Activated CD4-positive, alpha-beta T cell treated with anti-CD3 and anti-CD28 coated beads, Interleukin-2, amount 50 U/mL, for 1 hour (primary cell): ENCODE measurements around the gene IFNLR1.

Experiments used
- DNase-seq: peaks from one replicate; pipeline ENCODE4 v3.0.0-alpha.2; 2020

The IFNLR1 gene

DNA sequence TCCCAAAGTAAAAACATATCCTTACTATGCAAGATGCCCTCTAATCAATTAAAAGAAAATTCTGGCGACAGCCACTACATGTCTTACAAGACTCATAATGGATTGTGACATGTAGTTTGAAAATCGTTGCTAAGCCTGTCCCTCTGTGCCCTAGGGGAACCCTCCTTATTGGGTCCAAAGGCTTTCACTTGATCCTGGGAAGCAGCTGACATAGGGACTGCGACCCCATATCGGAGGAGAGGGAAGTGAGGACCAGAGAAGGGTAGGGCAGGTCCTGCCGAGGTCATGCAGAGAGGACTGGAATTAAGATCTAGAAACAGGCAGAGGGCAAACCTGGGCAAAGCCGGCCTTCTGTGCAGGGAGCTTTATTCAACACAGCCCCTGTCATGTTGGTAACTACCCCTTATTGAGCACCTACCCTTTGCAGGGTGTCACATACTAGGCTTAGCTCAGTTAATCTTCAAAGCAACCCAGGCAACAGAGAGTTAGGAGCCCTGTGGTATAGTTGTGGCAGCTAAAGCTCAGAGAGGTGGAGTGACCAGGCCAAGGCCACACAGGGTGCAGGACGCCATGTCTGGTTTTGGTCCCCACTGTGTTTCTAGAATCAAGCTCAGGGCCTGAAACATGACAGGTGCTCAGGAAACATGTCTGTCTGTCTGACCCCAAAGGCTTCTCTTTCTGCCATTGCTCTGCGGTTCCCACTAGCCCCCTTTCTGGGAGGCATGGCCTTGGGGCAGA is 18.4 kb upstream of the IFNLR1 start:
- no peak for DNase-seq

DNA sequence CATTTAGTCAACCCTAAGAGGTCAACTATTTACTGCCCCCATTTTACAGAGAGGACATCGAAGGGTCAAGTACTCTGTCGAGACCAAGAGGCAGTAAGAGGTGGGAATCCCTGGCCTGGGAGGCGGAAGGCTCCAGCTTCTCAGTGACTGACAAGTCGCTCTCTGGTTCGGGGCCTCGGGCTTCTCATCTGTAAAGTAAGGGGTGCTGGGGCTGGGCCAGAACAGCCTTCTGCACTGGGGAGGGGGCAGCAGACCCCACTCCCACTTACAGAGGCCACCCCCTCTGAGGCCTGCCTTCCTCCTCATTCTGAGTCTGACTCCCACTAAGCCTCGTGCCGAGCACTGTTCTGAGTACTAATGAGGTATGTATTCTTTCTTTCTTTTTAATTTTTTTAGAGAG is 17.0 kb upstream of the IFNLR1 start:
- DNase-seq, result no peak

DNA sequence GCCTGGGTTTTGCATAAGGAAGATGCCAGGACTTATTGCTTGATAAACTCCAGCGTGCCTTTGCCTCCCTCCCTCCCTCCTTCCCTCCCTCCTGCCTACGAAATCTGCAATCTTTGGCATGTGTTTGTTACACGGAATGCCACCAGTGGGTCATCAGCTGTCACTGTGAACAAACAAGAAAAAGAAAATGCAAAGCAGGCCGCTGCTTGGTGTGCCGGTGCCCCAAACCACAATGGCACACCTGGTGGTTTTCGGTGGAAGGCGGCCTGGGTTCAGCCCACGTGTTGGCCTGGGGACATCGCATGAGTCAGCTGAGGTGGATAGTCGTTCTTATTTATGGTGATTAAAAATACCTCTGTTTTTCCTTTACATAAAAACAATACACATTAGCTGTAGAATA is 16.3 kb upstream of the IFNLR1 start:
- DNase-seq, result no peak

DNA sequence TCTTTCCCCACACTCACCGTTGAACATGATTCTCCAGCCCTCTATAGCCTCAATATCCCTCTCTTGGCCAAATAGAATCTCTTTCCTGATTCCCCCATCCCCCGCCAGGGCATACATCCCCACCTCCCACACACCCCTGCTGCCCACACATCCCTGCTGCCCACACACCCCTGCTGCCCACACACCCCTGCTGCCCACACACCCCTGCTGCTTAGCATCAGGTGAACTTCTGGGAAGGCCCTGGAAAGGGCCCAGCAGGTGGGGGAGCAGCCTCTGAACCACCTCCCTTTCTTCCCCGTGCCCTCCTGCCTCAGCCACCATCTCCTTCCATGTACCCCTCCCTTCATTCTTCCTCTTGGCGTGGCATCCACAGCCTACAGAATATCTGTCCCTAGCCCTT is 15.9 kb upstream of the IFNLR1 start:
- no peak for DNase-seq

DNA sequence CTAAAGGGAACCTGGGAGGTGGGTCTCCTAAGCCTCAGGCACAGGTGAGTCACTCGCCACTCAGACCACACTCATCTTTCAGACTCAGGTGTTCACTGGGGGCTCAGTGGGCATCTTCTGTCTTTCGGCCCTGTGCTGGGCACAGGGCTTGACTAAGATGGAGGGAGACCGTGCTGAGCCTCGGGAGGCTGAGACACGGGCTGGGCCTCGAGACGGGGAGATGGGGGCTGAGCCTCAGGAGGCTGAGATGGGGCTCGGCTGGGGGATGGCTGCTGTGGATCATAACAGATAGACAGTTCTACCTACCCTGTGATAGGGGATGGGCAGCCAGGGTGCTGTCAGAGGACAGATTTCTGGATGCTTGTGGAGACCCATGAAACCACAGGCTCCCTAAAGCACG is 15.5 kb upstream of the IFNLR1 start:
- no peak for DNase-seq

DNA sequence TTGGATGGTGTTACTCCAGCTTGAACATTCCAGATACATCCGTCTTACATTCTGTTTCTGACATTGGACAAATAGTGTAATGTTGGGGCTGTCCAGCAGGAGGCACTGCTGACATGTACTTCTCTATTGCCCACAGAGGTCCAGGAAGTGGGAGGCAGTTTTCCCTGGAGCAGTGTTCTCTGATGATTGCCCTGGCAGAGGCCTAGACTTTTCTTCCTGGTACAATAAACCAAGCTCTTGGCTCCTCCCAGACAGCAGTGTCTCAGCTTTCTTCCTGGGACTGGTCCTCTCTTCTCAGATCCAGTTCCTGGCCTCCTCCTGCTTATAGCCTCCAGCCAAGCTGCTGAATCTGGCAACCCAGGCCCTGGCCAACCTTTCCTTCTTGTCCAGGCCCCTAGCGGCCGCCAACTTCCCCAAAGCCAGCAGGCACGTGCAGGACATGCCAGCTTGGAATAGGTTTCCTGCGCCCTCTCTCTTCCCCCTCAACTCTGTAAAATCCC is 14.9 kb upstream of the IFNLR1 start:
- DNase-seq, result peak; percentile 57

DNA sequence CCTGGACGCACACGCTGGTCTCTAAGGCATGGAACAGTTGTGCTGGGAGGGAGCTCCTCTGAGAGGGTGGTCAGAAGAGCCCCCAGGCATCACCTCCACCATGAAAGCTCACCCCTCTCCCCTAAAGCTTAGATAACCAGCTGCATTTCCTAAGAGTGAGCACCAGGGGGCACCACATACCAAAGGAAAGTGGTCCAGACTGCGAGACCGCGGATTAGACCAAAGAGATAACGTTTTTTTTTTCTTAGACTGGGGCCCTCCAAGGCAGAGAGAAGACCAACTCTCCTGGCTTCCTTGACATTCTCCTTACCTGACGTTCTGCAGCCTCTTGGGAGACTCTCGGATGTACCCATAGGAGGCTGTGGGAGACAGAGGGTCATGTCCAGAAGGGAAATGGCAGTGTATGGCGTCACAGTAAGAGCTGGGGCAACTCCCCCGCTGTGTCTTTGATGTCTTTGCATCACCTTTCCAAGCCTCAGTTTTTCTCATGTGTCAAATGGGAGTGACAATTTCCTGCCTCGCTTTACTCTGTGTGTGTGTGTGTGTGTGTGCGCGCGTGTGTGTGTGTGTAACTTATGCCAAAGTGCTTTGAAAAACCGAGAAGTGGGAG is 12.3 kb upstream of the IFNLR1 start:
- DNase-seq, result peak; percentile 78

DNA sequence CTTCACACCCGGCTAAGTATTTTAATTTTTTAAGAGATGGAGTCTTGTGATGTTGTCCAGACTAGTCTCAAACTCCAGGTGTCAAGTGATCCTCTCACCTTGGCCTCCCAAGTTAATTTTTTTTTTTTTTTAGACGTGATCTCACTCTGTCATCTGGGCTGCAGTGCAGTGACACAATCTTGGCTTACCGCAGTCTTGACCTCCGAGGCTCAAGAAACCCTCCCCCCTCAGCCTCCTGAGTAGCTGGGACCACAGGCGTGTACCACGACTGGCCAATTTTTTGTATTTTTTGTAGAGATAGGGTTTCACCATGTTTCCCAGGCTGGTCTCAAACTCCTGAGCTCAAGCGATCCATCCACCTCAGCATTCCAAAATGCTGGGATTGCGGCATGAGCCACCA is 11.7 kb upstream of the IFNLR1 start:
- no peak for DNase-seq

DNA sequence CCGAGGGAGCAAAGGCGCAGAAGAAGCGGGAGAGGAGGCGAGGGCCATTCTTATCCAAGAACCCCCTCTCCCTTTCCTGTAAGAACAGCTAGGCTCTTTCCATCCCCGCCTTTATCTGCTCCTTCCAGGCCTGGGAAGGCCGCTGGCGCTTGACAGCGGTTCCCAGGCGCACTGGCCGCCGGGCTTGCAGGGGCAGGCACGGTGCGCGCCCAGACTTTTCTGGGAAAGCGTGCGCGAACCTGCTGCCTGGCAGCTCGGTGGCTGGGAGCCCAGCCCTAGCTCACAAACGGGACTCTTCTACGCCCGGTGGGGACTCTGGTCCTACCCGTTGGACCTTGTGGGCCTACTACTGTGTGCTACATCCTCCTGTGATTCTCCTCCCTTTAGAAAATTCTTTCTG is 8.8 kb upstream of the IFNLR1 start:
- no peak for DNase-seq

DNA sequence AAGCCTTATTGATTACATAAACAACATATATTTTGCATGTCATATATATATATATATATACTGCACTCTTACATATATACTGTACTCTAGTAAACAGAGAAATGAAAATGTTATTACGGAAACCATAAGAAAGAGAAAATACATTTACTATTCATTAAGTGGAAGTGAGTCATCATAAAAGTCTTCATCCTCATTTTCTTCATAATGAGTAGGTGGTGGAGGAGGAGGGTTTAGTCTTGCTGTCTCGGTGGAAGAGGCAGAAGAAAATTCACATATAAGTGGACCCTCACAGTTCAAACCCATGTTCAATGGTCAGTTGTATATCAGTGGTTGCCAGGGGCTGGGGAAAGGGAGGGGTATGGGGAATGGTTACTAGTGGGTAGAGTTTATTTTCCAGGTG is 8.0 kb upstream of the IFNLR1 start:
- no peak for DNase-seq

DNA sequence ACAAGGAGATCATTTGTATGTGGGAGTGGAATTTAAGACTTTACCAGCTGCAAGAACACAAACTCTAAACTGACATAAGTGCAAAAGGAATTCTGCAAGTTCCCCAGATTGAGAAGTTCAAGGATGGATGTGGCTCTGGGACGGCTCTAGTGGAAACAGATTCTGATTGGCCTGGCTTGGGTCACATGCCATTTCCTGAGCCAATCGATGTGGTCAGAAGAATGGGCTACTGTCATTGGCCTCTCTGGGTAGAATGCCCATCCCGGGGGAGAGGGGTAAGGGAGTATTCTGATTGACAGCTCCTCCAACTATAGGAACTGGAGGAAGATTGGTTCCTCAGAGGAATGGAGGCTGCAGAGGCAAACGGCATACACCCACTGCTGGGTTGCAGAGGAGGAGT is 6.0 kb upstream of the IFNLR1 start:
- no peak for DNase-seq

DNA sequence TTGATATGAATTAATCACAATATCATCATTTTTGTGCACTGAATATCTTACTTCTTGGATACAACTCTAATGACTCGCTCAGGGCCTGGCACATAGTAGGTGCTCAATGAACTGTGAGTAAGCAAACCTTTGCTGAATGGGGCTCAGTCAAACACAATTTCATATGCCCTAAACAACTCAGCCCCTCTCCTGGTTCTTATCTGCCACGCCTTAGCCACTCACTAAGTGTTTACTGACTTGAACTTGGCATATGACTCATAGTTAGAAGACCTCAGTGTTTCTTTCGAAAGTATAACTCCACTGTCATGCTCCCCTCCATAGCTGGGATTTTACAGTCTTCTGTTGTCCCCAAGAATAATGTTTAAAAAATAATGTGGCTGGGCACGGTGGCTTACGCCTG is 4.8 kb upstream of the IFNLR1 start:
- no peak for DNase-seq

DNA sequence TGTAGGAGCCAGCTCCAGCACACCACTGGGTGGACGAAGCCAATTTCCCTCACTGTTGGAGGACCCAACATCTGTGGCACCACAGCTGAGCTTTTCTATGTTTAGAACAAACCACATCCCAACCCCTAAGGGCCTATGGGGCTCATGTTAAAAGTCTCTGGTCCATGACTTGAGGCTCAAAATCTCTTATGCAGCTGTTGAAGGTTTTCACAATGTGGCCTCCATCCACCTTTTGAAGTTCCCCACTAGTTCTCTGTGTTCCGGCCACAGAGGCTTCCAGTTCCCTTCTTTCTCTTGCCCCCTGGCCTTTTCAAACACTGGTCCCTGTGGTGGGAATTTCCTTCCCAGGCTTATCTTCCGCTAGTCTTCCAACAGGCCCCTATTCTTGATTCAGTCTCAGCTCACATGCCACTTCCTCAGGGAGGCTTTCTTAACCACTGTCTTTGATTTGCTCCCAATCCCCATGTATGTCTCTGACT is 3.9 kb upstream of the IFNLR1 start:
- DNase-seq, result no peak

DNA sequence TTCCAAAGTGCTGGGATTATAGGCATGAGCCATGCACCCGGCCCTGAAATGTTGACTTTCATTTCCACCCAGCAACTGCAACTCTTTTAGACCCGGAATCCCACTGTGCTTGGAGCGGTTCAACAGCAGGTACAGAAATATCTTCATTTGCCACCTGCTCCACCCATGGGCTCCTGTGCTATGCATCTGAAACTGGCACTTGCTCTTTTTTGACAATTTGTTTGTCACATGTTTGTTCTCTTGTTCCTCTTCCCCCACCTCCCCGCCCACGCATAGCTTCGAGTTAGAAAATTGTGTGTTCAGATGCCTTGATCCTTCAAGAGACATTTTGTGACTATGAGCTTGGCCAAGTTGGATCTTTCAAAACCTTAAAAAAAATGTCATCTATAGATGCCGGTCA is 2.4 kb upstream of the IFNLR1 start:
- no peak for DNase-seq

DNA sequence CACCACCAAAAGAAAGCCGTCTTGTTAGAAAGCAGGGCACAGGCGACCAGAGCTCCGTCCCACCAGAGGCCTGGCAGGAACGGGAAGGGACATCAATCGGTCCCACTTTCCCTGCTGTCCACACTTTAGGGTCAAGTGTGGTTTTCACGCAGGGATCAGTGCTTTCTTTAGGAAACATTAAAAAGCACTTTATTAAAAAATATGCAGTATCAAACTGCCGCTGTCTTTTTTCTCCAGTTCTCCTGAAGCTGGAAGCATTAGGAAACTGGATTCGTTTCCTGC is 437 bp downstream of the IFNLR1 start:
- DNase-seq, result no peak

DNA sequence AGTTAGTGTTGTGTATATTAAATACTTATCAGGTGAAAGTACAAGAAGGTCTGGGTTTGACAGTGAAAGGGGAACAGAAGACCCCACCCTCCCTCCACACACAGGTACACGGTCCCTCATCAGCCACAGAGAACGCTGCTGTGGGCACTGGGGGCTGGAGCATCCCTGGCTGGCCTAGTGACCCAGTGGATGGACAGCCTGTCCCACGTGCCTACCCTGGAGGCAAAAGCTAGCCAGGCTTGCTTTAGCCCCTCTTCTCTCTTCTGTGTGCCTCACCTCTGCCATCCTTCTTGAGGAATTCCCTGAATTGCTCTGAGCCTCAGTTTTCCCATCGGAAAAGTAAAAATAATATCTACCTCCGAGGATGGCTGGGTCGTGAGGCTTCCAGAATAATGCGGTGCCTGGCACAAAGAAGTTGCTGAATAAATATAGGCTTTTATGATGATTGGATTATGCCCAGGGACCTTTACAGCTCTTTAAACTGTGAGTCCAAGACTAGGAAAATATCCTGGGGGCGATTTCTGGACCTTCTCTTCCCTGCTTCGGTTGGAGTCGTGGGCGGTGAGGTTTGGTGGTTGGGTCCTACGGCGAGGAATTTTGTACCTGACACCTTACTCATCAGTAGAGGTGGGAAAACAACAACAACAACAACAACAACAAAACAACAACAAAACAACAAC is 918 bp downstream of the IFNLR1 start:
- DNase-seq, result no peak

DNA sequence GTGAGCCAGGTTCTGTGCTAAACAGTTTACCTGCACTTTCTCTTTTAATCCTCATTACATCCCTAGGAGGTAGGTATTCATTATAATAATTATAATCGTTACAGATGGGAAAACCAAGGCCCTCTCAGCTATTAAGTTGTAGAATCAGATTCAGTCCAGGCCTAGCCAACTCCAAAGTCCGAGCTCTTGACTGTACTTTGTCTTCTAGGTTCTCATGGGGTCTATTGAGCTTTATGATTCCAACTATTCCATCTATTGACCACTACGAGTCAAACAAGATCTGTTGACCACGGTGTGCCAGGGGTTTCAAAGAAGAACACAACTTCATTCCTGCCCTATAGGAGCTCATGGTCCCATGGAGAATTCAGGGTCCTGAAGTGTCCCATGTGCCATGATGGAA is 2.0 kb downstream of the IFNLR1 start:
- DNase-seq, result no peak

DNA sequence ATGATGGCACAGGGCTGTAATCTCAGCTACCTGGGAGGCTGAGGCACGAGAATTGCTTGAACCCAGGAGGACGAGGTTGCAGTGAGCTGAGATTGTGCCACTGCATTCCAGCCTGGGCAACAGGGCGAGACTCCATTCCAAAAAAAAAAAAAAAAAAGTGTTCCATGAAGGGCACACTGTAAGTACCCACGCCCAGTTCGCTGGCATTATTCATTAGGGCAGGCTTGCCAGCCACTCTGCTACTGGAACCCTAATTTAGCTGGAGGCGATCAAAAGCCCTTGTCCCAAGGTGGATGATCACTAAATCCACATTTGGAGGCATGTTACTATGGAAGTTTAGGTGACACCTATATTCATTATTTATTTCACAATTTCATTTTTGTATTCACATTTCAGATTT is 5.0 kb downstream of the IFNLR1 start:
- no peak for DNase-seq

DNA sequence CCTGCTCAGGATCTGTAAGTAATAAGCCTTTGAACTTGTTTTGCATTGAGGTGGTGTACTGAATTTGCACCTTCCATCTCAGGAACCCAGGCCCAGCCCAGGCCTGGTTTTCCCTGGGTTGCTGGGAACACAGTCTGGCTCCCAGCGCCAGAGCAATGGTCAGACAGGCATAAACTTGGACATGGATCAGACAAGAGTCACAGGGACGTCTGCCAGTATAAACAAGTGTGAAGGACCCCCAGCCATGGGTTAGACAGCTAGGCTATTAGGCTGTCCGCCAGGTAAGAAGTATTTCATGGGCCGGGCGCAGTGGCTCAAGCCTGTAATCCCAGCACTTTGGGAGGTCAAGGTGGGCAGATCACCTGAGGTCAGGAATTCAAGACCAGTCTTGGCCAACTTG is 5.5 kb downstream of the IFNLR1 start:
- DNase-seq, result no peak

DNA sequence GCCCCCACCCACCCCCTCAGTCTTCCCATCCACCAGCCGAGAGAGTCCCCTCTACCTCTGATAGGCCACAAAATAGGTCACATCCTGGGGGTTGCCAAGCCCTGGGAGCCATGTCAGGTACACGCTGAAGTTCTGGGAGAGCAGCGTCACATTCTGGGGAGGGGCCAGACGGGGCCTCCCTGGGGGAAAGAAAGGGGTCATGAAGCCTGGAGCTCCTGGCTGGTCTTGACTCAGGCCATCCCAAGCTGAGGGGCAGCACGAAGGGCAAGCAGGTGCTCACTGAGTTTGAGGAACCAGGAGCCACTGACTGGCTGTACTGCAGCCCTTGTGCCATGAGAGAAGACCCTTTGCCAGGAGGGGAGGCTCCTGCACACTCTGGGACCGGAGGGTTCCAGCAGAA is 6.4 kb downstream of the IFNLR1 start:
- no peak for DNase-seq

DNA sequence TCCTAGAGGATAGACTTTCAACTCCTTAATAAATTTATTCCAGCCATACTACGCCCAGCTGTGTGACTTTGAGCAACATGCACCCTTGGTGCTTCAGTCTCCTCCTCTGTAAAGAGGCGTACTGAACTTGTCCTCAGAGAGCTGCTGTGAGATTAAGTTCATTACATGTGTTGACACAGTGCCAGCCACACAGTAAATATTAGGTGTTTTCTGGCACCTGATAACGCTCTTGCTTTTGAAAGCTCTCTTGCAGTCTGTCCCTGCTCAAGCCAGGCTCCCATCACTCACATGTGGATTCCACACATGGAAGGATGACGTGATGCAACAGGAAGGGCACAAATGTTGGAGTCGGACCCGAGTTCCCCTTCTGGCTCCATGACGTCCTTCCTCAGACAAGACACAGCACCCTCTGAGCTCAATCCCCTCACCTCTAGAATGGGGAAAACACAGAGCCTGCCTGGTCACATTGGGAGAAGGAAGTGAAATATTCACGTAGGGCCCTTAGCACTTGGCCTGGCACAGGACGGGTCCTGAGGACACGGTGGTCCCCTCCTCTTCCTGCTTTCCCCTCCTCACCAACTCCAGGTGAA is 7.7 kb downstream of the IFNLR1 start:
- DNase-seq, result no peak

DNA sequence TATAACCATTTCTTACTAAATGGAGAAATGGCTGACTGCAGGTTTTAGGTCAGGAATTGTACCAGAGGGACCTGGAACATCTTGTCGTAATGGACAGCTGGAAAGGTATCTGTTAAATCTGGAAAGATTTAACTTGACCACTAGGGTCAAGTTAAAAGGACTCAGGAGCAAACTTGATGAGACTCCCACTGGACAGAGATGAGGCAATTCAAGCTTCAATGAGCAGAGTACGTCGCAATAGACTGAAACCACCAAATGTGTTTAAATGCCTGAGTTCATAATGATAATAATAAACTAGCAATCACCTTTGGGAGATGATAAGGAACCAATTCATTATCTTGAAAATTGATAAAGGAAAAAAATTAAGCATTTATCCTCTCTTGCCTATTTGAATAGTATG is 8.7 kb downstream of the IFNLR1 start:
- DNase-seq, result no peak

DNA sequence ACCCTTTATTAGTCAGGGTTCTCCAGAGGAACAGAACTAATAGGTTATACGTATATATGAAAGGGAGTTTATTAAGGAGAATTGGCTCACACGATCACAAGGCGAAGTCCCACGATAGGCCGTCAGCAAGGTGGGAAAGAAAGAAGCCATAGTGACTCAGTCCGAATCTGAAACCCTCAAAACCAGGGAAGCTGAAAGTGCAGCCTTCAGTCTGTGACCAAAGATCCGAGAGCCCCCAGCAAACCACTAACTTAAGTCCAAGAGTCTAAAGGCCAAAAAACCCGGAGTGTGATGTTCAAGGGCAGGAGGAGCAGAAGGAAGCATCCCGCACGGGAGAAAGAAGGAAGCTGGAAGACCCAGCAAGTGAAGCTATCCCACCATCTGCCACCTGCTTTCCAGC is 9.9 kb downstream of the IFNLR1 start:
- DNase-seq, result no peak
